ENCODE measurements around the gene PISD. TPM values are rescaled to one million over a fixed set of nuclear protein-coding genes. Genes with fewer than 3 reads are reported as not detected.

Gene PISD
- total RNA-seq, 3 donors from 2014 or later (not counting 1 experiment from before 2014, with no cell fraction given) = 36.0 to 52.1 (median 47.8) TPM

DNA sequence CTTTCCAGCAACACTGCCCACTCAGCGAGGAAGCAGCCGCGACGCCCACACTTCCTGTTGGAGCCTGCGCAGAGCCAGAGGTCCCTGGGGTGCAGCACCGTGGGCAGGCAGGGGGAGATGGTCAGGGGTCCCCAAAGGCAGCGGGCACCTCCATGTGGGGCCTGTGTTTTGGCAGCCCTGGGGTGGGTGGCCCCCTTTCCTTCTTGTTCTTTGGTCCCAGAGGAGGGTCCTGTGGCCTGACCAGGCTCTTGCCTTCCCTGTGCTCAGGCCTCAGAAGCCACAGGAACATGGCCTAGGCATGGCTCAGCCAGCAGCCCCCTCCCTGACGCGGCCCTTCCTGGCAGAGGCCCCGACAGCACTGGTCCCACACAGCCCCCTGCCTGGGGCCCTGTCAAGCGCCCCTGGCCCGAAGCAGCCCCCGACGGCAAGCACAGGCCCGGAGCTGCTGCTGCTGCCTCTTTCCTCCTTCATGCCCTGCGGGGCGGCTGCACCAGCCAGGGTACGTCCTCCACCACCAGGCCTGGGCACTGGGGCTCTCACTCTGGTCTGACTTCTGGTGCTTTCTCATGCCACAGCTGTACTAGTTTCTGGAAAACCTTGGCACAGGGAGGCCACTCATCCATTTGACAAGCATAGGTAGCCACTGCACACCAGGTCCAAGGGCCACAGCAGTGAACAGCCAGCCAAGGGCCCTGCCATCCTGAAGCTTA lies 47.1 kb downstream of the PISD start:
- Mint-ChIP-seq H3K36me3 (no peaks in the 10 kb centered on the region), H3K4me3 (peak overlapping the region; percentile 15), H3K27ac (peak overlapping the region; percentile 85 to 91), H3K4me1 (peaks cover 11 to 22% of the 10 kb centered on the region in 2 donors), H3K27me3 (ENCODE audit: low read depth in 2 of 2) (no peaks in the 10 kb centered on the region), H3K9me3 (no peaks in the 10 kb centered on the region)
- DNase-seq (no peak), ATAC-seq (no peak)
- Histone ChIP-seq H3K4me1 (ENCODE audit: control insufficient read depth, insufficient read depth, low read length) (peaks cover 23% of the 10 kb centered on the region), H3K27ac (ENCODE audit: low read length) (peak overlapping the region; percentile 3), H3K27me3 (ENCODE audit: control insufficient read depth, insufficient read depth, low read length) (no peaks in the 10 kb centered on the region), H3K4me3 (ENCODE audit: low read length) (no peak overlapping the region), H3K36me3 (ENCODE audit: control insufficient read depth, insufficient read depth, low read length) (peaks cover 51% of the 10 kb centered on the region), H3K9me3 (ENCODE audit: control insufficient read depth, insufficient read depth, low read length) (no peaks in the 10 kb centered on the region)
- TF ChIP-seq, protein P1, sequence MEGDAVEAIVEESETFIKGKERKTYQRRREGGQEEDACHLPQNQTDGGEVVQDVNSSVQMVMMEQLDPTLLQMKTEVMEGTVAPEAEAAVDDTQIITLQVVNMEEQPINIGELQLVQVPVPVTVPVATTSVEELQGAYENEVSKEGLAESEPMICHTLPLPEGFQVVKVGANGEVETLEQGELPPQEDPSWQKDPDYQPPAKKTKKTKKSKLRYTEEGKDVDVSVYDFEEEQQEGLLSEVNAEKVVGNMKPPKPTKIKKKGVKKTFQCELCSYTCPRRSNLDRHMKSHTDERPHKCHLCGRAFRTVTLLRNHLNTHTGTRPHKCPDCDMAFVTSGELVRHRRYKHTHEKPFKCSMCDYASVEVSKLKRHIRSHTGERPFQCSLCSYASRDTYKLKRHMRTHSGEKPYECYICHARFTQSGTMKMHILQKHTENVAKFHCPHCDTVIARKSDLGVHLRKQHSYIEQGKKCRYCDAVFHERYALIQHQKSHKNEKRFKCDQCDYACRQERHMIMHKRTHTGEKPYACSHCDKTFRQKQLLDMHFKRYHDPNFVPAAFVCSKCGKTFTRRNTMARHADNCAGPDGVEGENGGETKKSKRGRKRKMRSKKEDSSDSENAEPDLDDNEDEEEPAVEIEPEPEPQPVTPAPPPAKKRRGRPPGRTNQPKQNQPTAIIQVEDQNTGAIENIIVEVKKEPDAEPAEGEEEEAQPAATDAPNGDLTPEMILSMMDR (IDR thresholded peaks at IDR 0.05) = no peak
- WGBS (ENCODE audit: insufficient coverage) = 75% methylated on average over 18 of the region's 18 CpGs
- intact Hi-C loops (cut with micrococcal nuclease) = no loop called here

DNA sequence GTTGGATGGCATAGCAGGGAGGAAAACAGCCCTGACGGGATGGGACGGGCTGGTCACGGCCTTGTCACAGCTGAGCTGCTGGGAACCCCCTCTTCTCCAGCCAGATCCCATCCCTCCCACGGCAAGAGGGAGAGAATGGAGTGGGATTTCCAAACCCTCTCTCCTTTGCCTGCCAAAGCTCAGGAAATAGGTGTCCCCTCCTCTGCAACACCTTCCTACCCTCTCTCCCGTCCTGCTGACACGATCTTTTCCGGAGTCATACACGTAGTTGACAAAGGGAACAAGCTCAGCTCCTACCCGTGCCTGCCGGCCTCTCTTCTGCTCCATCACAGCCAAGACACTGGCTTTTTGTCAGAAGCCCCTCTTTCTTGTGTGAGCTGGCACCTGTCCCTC lies 48.1 kb downstream of the PISD start:
- no peaks in the 10 kb centered on the region for H3K27me3 Mint-ChIP-seq (ENCODE audit: low read depth in 2 of 2)
- peak overlapping the region; percentile 85 to 91 for H3K27ac Mint-ChIP-seq
- H3K4me1 Mint-ChIP-seq = peaks cover 11 to 22% of the 10 kb centered on the region in 2 donors
- ATAC-seq (no peak), DNase-seq (no peak)
- no peaks in the 10 kb centered on the region for H3K36me3 Mint-ChIP-seq
- WGBS (ENCODE audit: insufficient coverage) = 91% methylated on average over 7 of the region's 10 CpGs
- no peaks in the 10 kb centered on the region for H3K9me3 Mint-ChIP-seq
- intact Hi-C loops (cut with micrococcal nuclease) = no loop called here
- peaks cover 23% of the 10 kb centered on the region for H3K4me1 ChIP-seq (ENCODE audit: control insufficient read depth, insufficient read depth, low read length)
- H3K27me3 ChIP-seq (ENCODE audit: control insufficient read depth, insufficient read depth, low read length) = no peaks in the 10 kb centered on the region
- TF ChIP-seq, protein P1 (IDR thresholded peaks at IDR 0.05) = no peak
- H3K27ac ChIP-seq (ENCODE audit: low read length) = no peak overlapping the region
- peaks cover 47% of the 10 kb centered on the region for H3K36me3 ChIP-seq (ENCODE audit: control insufficient read depth, insufficient read depth, low read length)
- H3K9me3 ChIP-seq (ENCODE audit: control insufficient read depth, insufficient read depth, low read length) = no peaks in the 10 kb centered on the region
- no peak overlapping the region for H3K4me3 ChIP-seq (ENCODE audit: low read length)
- no peak overlapping the region for H3K4me3 Mint-ChIP-seq

DNA sequence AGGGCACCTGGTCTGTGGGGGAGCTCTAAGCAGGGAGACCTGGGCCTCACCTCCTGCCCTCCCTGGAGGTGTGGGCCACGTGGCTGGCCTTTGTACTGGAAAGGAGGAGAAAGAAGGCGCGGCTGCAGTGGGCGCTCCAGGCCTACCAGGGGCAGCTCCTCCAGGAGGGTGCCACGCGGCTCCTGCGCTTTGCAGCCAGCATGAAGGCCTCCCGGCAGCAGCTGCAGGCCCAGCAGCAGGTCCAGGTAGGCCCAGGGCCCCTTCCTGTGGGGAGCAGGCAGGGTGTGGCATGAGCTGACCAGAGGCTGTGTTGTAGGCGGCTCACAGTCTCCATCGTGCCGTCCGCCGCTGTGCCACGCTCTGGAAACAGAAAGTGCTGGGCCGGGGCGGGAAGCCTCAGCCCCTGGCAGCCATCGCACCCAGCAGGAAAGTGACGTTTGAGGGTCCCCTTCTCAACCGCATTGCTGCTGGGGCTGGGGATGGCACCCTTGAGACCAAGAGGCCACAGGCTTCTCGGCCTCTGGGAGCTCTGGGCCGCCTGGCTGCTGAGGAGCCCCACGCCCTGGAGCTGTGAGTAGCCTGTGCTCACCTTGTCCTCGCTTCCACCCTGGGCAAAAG lies 48.6 kb downstream of the PISD start:
- Mint-ChIP-seq H3K27me3 (ENCODE audit: low read depth in 2 of 2) (no peaks in the 10 kb centered on the region), H3K9me3 (no peaks in the 10 kb centered on the region), H3K27ac (peak overlapping the region in 1 of 2 donors; percentile 85), H3K4me3 (no peak overlapping the region), H3K36me3 (no peaks in the 10 kb centered on the region), H3K4me1 (peaks cover 11 to 22% of the 10 kb centered on the region in 2 donors)
- Histone ChIP-seq H3K27ac (ENCODE audit: low read length) (no peak overlapping the region), H3K4me3 (ENCODE audit: low read length) (no peak overlapping the region), H3K9me3 (ENCODE audit: control insufficient read depth, insufficient read depth, low read length) (no peaks in the 10 kb centered on the region), H3K4me1 (ENCODE audit: control insufficient read depth, insufficient read depth, low read length) (peaks cover 23% of the 10 kb centered on the region), H3K27me3 (ENCODE audit: control insufficient read depth, insufficient read depth, low read length) (no peaks in the 10 kb centered on the region), H3K36me3 (ENCODE audit: control insufficient read depth, insufficient read depth, low read length) (peaks cover 43% of the 10 kb centered on the region)
- intact Hi-C loops (cut with micrococcal nuclease) = no loop called here
- TF ChIP-seq, protein P1 (IDR thresholded peaks at IDR 0.05) = no peak
- DNase-seq (no peak), ATAC-seq (no peak)
- 96% methylated on average over 23 of the region's 23 CpGs for WGBS (ENCODE audit: insufficient coverage)

All from natural killer cell (primary cell).